ENCODE measurements around the gene FOXP4. TPM values are rescaled to one million over a fixed set of nuclear protein-coding genes. Genes with fewer than 3 reads are reported as not detected.

The FOXP4 gene
- polyA plus RNA-seq, 3 donors = 20.8 to 27.0 (median 24.1) TPM

GRCh38 chr6:41519745-41520699 lies 26.2 kb upstream of the FOXP4 start:
- DNase-seq (ENCODE audit: low read depth in 3 of 3, low spot score in 2 of 3) = no peak

GRCh38 chr6:41522780-41523548 lies 23.2 kb upstream of the FOXP4 start:
- no peak for DNase-seq (ENCODE audit: low read depth in 3 of 3, low spot score in 2 of 3)

- DNase-seq (ENCODE audit: low read depth in 3 of 3, low spot score in 2 of 3) = no peak
Measured at GRCh38 chr6:41523915-41524633, 22.1 kb upstream of the FOXP4 start.

- no peak for DNase-seq (ENCODE audit: low read depth in 3 of 3, low spot score in 2 of 3)
Measured at GRCh38 chr6:41524634-41525011, 21.6 kb upstream of the FOXP4 start.

GRCh38 chr6:41527721-41528408 lies 18.3 kb upstream of the FOXP4 start:
- DNase-seq (ENCODE audit: low read depth in 3 of 3, low spot score in 2 of 3) = no peak

GRCh38 chr6:41528409-41528963 lies 17.7 kb upstream of the FOXP4 start:
- DNase-seq (ENCODE audit: low read depth in 3 of 3, low spot score in 2 of 3) = no peak

- no peak for DNase-seq (ENCODE audit: low read depth in 3 of 3, low spot score in 2 of 3)
Measured at GRCh38 chr6:41529049-41529448, 17.1 kb upstream of the FOXP4 start.

GRCh38 chr6:41529970-41530369 lies 16.2 kb upstream of the FOXP4 start:
- DNase-seq (ENCODE audit: low read depth in 3 of 3, low spot score in 2 of 3) = no peak

GRCh38 chr6:41530476-41530875 lies 15.7 kb upstream of the FOXP4 start:
- no peak for DNase-seq (ENCODE audit: low read depth in 3 of 3, low spot score in 2 of 3)

GRCh38 chr6:41531016-41531415 lies 15.2 kb upstream of the FOXP4 start:
- DNase-seq (ENCODE audit: low read depth in 3 of 3, low spot score in 2 of 3) = no peak

- no peak for DNase-seq (ENCODE audit: low read depth in 3 of 3, low spot score in 2 of 3)
Measured at GRCh38 chr6:41531591-41532582, 14.3 kb upstream of the FOXP4 start.

GRCh38 chr6:41535766-41536165 lies 10.4 kb upstream of the FOXP4 start:
- DNase-seq (ENCODE audit: low read depth in 3 of 3, low spot score in 2 of 3) = no peak

- DNase-seq (ENCODE audit: low read depth in 3 of 3, low spot score in 2 of 3) = no peak
Measured at GRCh38 chr6:41536795-41537758, 9.1 kb upstream of the FOXP4 start.

- no peak for DNase-seq (ENCODE audit: low read depth in 3 of 3, low spot score in 2 of 3)
Measured at GRCh38 chr6:41538556-41539182, 7.5 kb upstream of the FOXP4 start.

GRCh38 chr6:41539204-41539603 lies 7.0 kb upstream of the FOXP4 start:
- DNase-seq (ENCODE audit: low read depth in 3 of 3, low spot score in 2 of 3) = no peak

GRCh38 chr6:41541364-41541763 lies 4.8 kb upstream of the FOXP4 start:
- DNase-seq (ENCODE audit: low read depth in 3 of 3, low spot score in 2 of 3) = no peak

- DNase-seq (ENCODE audit: low read depth in 3 of 3, low spot score in 2 of 3) = no peak
Measured at GRCh38 chr6:41543087-41543486, 3.1 kb upstream of the FOXP4 start.

Data from right renal cortex interstitium (tissue), 3 donors.